ENCODE measurements around the gene DMWD.

DNA sequence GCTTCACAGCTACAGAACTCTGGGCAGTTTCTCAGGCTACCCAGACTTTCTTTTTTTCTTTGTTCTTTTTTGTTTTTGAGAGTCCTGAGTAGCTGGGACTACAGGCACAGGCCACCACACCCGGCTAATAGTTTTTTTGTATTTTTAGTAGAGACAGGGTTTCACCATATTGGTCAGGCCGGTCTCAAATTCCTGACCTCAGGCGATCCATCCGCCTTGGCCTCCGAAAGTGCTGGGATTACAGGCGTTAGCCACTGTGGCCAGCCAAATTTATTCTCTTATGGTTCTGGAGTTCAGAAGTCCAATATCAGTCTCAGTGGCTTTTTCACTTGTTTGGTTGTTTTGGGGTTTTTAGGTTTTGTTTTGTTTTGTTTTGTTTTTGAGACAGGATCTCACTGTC is 47.0 kb downstream of the DMWD start:
- TF ChIP-seq, protein P1, sequence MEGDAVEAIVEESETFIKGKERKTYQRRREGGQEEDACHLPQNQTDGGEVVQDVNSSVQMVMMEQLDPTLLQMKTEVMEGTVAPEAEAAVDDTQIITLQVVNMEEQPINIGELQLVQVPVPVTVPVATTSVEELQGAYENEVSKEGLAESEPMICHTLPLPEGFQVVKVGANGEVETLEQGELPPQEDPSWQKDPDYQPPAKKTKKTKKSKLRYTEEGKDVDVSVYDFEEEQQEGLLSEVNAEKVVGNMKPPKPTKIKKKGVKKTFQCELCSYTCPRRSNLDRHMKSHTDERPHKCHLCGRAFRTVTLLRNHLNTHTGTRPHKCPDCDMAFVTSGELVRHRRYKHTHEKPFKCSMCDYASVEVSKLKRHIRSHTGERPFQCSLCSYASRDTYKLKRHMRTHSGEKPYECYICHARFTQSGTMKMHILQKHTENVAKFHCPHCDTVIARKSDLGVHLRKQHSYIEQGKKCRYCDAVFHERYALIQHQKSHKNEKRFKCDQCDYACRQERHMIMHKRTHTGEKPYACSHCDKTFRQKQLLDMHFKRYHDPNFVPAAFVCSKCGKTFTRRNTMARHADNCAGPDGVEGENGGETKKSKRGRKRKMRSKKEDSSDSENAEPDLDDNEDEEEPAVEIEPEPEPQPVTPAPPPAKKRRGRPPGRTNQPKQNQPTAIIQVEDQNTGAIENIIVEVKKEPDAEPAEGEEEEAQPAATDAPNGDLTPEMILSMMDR (IDR thresholded peaks at IDR 0.05), result no peak
- no peak for TF ChIP-seq SIN3A (IDR thresholded peaks at IDR 0.05; ENCODE audit: borderline replicate concordance, insufficient read depth, low read depth, low read length)
